Cardiac septum (tissue), 1 donor: Measurements from ENCODE around the gene DCUN1D1. TPM values are rescaled to one million over a fixed set of nuclear protein-coding genes. Genes with fewer than 3 reads are reported as not detected.
"Not testable (repeated sequence)": the region's sequence is repeated elsewhere in the genome, so short reads cannot be mapped to it uniquely, and the experiment has no call there.

Experiments
- DNase-seq: peaks from one replicate; pipeline ENCODE4 v3.0.0-alpha.2; 2020; ENCODE audit warnings: low spot score
- intact Hi-C: fragments of 100-400 bp; cut with DNase I; formaldehyde crosslinking; loops from one replicate; pipeline ENCODE4 v1.14.0; 2022
- long read RNA-seq: library from polyadenylated mRNA; unstranded; transcript quantifications from one replicate; pipeline ENCODE4 v2.0.0, GENCODE V29; 2021
- total RNA-seq: library from RNA; stranded (reverse); fragmentation: NEBNext Ultra II Directional; extraction: Animal tissue kit (Norgen Biotek cat#: 25700); gene quantifications from one replicate; pipeline ENCODE4 v1.2.1, GENCODE V29; 2021
- donor health status: DM: no; HTN: no; CAD: no.

DCUN1D1 gene
- 36.3 TPM for total RNA-seq
- long read RNA-seq, full-length matches to known transcripts: 23 of 33 reads
- long read RNA-seq, partial matches to known transcripts: 7 of 33 reads
- long read RNA-seq, other reads (novel, unspliced or antisense): 3 of 33 reads

GRCh38 chr3:182980204-182981037 is at the start of gene DCUN1D1:
Gene DCUN1D1, minus strand, starts transcription at chr3:182980538. Its CDS starts 49 bp downstream, at chr3:182980489.
- intact Hi-C loops: no loop called here

GRCh38 chr3:183028416-183028815 is 48.1 kb upstream of the DCUN1D1 start:
- no peak for DNase-seq
- intact Hi-C loops: no loop called here

More at GRCh38 chr3:182980204-182981037, at the start of gene DCUN1D1:
- DNase-seq: peak; percentile 96

- intact Hi-C loops: no loop called here
- DNase-seq: no peak
These were observed 46.9 kb upstream of the DCUN1D1 start for GRCh38 chr3:183027276-183027675.

GRCh38 chr3:183022936-183023516 is 42.7 kb upstream of the DCUN1D1 start:
- no peak for DNase-seq
- intact Hi-C loops: no loop called here

- intact Hi-C loops: no loop called here
- DNase-seq: no peak
These were observed 38.3 kb upstream of the DCUN1D1 start for GRCh38 chr3:183018421-183019192.

GRCh38 chr3:183015185-183015584 is 34.8 kb upstream of the DCUN1D1 start:
- intact Hi-C loops: no loop called here
- no peak for DNase-seq

GRCh38 chr3:183013856-183014255 is 33.5 kb upstream of the DCUN1D1 start:
- intact Hi-C loops: no loop called here

GRCh38 chr3:183013074-183013473 is 32.7 kb upstream of the DCUN1D1 start:
- intact Hi-C loops: no loop called here
- no peak for DNase-seq

More at GRCh38 chr3:183013856-183014255, 33.5 kb upstream of the DCUN1D1 start:
- no peak for DNase-seq

- DNase-seq: no peak
- intact Hi-C loops: no loop called here
These were observed 28.5 kb upstream of the DCUN1D1 start for GRCh38 chr3:183008800-183009199.

GRCh38 chr3:183008303-183008702 is 28.0 kb upstream of the DCUN1D1 start:
- intact Hi-C loops: no loop called here
- no peak for DNase-seq

GRCh38 chr3:183006396-183007002 is 26.2 kb upstream of the DCUN1D1 start:
- intact Hi-C loops: no loop called here
- no peak for DNase-seq

GRCh38 chr3:182999767-183000166 is 19.4 kb upstream of the DCUN1D1 start:
- intact Hi-C loops: no loop called here
- no peak for DNase-seq

GRCh38 chr3:182993486-182994201 is 13.3 kb upstream of the DCUN1D1 start:
- intact Hi-C loops, DNase-seq: not testable (repeated sequence)

- DNase-seq: no peak
- intact Hi-C loops: no loop called here
These were observed 9.2 kb upstream of the DCUN1D1 start for GRCh38 chr3:182989566-182989965.

- DNase-seq: no peak
- intact Hi-C loops: no loop called here
These were observed 5.7 kb upstream of the DCUN1D1 start for GRCh38 chr3:182986021-182986420.

- intact Hi-C loops: no loop called here
These were observed 3.5 kb upstream of the DCUN1D1 start for GRCh38 chr3:182983876-182984275.

GRCh38 chr3:182981038-182981380 is 671 bp upstream of the DCUN1D1 start:
- DNase-seq: no peak
- intact Hi-C loops: no loop called here

More at GRCh38 chr3:182983876-182984275, 3.5 kb upstream of the DCUN1D1 start:
- DNase-seq: no peak

- no peak for DNase-seq
- intact Hi-C loops: no loop called here
These were observed 605 bp downstream of the DCUN1D1 start for GRCh38 chr3:182979674-182980191.

- intact Hi-C loops: no loop called here
- no peak for DNase-seq
These were observed 1.1 kb downstream of the DCUN1D1 start for GRCh38 chr3:182979103-182979673.
